HG03108 (cell line): ENCODE results near the gene EXD2.

ENCODE experiments used
- ATAC-seq: cut with Tn5 transposase; IDR thresholded peaks from one replicate; pipeline ENCODE4 v1.9.1; 2021; ENCODE audit warnings: moderate library complexity; ENCODE audit not compliant: unreplicated experiment

Gene EXD2

GRCh38 chr14:69246331-69246730 is 55.0 kb downstream of the EXD2 start:
- no peak for ATAC-seq

DNA sequence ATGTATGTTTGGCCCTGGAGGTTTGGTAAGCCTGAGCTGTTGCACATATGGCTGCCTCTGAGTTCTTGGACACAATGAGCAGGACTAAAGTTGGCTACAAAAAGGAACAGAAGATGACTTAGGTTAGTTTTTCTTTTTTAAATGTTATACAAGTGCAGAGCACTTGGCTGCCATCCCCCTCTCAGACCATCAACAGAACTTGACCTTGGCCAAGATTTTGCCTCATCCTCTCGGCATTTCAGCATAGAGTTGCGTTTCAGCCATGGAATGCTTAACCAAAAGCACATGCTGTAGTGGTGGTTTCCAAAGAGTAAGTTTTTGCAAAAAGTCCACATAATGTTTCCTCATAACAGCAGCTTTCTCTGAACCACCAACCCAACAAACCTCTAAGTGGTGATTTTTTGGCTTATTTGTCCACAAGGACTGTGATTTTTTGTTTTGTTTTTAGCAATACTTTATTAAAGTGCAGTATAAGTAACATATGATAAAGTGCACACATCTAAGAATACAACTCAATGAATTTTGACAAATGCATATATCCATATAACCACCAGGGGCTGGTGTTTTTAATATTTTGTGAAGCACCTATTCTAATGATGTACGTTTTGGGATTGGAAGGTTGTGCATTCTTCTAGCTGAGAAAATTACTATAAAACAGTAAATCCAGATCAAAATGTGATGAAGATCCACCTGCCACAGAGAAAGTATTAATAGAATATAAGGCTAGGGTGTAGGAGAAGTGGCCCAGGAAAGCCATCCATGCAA is 56.6 kb downstream of the EXD2 start:
- no peak for ATAC-seq

- no peak for ATAC-seq
These were observed 58.3 kb downstream of the EXD2 start for GRCh38 chr14:69249603-69250002.

- no peak for ATAC-seq
These were observed 61.6 kb downstream of the EXD2 start for GRCh38 chr14:69252851-69253250.

DNA sequence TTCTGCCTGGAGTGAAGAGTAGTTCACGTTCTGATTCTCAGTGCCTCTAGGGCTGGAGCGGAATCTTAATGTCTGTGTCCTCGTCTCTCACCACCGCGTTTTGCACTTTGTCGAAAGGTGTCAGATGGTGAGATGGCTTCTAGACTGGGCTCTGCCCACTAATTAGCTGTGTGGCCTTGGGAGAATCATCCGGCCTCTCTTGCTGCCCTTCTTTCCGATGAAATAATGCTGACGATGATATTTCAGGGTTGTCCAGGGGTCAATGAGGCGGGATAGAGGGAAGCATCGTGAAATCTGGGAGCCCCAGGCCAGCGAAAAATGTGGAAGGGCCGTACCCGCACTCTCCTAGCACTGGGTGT is 67.8 kb downstream of the EXD2 start:
- ATAC-seq: no peak

GRCh38 chr14:69259527-69260189 is 68.4 kb downstream of the EXD2 start, which contains the start of gene GALNT16:
Gene GALNT16, plus strand, starts transcription at chr14:69260158. Its CDS starts 133 bp downstream, at chr14:69260291.
- ATAC-seq: no peak

GRCh38 chr14:69260190-69260860 is 69.0 kb downstream of the EXD2 start:
- no peak for ATAC-seq

DNA sequence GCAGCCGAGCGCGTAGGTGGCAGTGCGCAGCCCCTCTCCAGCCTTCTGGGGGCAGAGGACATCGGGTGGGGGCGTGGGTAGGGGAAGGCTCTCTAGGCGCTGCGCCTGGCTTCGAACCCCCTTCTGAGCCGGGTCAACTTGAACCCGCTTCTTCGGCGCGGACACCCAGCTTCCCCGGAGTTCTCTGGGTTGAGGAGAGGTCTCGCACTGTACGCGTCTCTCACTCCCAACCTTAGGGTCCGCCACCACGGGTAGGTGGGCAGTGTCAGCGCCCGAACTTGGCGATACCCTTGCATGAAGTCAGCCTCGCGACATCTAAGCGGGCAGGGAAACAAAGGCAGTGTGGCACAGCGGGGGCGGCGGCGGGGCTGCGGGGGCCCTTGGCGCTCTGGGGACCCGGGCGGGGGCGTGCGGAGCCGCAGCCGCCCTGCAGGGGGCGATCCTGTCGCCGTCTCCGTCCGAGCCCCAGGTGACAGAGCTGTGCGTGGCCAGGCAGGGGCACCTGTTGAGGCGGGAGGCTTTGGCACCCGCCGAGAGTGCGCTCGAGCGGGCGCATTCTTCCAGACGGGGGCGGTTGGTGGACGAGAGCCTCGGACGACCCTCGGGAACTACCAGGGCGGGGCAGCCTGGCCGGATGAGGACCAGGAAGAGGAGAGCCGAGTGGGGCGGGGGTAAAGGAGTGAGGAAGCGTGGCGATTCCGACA is 69.7 kb downstream of the EXD2 start:
- ATAC-seq: no peak

GRCh38 chr14:69261761-69262331 is 70.5 kb downstream of the EXD2 start:
- no peak for ATAC-seq

DNA sequence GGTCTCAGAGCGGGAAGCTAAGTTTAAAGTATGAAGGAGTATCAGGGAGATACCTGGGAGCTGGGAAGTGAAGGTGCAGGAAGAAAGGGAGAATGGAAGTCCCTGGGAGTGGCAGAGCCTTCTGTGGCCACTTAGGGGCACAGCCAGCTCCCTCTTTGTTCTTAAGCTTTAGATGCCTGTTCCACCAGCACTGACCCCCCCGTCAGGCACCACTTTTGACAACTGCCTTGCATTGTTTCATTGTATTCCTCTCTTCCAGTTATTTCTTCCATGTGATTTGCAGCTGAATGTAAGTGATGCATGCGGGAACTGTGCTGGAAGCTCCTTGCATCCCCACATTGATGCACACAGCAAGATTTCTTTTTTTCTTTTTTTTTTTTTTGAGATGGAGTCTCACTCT is 71.2 kb downstream of the EXD2 start:
- no peak for ATAC-seq

GRCh38 chr14:69263364-69263763 is 72.1 kb downstream of the EXD2 start:
- no peak for ATAC-seq

- ATAC-seq: no peak
These were observed 72.5 kb downstream of the EXD2 start for GRCh38 chr14:69263771-69264170.

GRCh38 chr14:69266572-69267345 is 75.5 kb downstream of the EXD2 start:
- no peak for ATAC-seq

DNA sequence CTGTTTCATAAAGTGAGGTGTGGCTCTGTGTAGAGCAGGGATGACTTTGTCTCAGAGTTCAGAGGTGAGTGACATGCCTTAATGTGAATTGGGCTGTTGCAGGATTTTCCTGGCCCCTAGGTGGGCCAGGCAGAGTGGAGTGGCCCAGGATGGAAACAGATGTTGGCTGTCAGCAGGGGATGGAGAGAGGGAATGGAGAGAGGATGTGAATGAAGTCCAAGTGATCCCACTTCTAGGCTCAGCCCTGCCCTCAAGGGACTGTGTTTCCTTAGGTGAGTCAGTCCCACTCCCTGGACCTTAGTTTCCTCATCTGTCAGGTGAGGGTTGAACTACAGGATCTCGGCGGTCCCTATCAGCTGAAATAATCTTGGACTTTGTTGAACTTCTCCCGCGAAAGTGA is 76.2 kb downstream of the EXD2 start:
- ATAC-seq: no peak

- no peak for ATAC-seq
These were observed 76.9 kb downstream of the EXD2 start for GRCh38 chr14:69268223-69268622.

DNA sequence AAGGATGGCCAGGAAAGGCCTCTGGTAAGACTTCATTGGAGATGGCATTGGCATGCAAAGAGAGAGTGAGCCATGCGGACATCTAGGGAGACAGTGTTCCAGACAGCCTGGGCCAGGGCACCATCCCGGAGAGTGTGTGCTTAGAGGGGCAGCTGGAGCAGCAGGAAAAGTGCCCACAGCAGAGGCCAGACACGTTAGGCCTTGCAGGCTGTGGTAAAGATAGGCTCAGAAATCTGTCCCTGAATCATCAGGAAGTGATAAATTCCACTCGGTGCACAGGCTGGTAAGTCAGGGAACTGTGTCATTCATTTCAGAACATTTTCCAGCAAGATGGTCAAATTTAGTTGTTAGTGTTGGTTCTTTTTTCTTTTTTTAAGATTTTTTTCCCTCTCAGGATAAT is 77.5 kb downstream of the EXD2 start:
- no peak for ATAC-seq

DNA sequence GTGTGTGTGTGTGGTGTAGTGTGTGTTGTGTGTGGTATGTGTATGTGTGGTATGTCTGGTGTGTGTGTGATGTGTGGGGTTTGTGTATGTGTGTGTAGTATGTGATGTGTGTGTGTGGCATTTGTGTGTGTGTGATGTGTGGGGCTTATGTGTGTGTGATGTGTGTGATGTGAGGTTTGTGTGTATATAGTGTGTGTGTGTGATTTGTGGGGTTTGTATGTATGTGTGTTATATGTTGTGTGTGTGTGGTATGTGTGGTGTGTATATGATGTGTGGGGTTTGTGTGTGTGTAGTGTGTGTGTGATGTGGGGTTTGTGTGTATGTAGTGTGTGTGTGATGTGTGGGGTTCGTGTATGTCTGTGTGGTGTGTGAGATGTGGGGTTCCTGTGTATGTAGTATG is 78.1 kb downstream of the EXD2 start:
- ATAC-seq: no peak

- no peak for ATAC-seq
These were observed 78.8 kb downstream of the EXD2 start for GRCh38 chr14:69270097-69270496.

GRCh38 chr14:69270795-69271708 is 79.8 kb downstream of the EXD2 start:
- ATAC-seq: no peak
